Measurements from ENCODE around the gene KIRREL3.

DNA sequence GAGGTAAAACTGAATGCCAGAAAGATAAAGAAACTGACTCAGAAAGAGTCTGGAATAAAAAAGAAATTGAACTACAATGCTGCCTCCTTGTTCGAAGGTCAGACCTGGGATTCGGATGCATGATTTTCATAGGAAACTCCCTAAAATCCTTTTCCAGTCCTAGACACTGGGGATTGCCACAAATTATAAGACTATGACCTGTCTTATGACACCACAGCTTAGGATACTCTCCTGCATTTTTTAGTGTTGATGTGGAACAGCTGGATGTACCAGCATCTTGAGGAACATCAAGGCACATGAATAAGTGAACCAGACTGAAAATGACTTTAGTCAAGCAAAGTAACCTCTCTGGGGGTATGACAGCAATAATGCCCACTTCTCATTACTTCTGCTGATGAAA is 9.0 kb downstream of the KIRREL3 start:
- TF ChIP-seq, protein P1, sequence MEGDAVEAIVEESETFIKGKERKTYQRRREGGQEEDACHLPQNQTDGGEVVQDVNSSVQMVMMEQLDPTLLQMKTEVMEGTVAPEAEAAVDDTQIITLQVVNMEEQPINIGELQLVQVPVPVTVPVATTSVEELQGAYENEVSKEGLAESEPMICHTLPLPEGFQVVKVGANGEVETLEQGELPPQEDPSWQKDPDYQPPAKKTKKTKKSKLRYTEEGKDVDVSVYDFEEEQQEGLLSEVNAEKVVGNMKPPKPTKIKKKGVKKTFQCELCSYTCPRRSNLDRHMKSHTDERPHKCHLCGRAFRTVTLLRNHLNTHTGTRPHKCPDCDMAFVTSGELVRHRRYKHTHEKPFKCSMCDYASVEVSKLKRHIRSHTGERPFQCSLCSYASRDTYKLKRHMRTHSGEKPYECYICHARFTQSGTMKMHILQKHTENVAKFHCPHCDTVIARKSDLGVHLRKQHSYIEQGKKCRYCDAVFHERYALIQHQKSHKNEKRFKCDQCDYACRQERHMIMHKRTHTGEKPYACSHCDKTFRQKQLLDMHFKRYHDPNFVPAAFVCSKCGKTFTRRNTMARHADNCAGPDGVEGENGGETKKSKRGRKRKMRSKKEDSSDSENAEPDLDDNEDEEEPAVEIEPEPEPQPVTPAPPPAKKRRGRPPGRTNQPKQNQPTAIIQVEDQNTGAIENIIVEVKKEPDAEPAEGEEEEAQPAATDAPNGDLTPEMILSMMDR (IDR thresholded peaks at IDR 0.05), result no peak
- TF ChIP-seq POLR2A (IDR thresholded peaks at IDR 0.05), result no peak
- TF ChIP-seq POLR2AphosphoS5 (IDR thresholded peaks at IDR 0.05), result no peak
